Memory B cell (primary cell): ENCODE measurements around the gene DCLK1.

Experiments used
- ATAC-seq: fragments of 150-1000 bp; cut with Tn5 transposase; 2 replicates; pipeline ENCODE4 v1.10.0; 2021; ENCODE audit warnings: low read depth, mild to moderate bottlenecking, moderate library complexity
- DNase-seq, 2 donors: peaks; one replicate each; pipeline ENCODE4 v3.0.0; 2022; ENCODE audit warnings: low spot score in 2 of 2
- H3K27ac Mint-ChIP-seq: one replicate; pipeline ENCODE4 v1.8.0; 2022; ENCODE audit warnings: mild to moderate bottlenecking, moderate library complexity, mixed read lengths
- H3K27me3 Mint-ChIP-seq: one replicate; pipeline ENCODE4 v1.8.0; 2022; ENCODE audit warnings: mixed read lengths
- H3K36me3 Mint-ChIP-seq: one replicate; pipeline ENCODE4 v1.8.0; 2022; ENCODE audit warnings: mild to moderate bottlenecking, mixed read lengths
- H3K4me1 Mint-ChIP-seq: one replicate; pipeline ENCODE4 v1.8.0; 2022; ENCODE audit warnings: mixed read lengths
- H3K4me3 Mint-ChIP-seq: one replicate; pipeline ENCODE4 v1.8.0; 2022; ENCODE audit warnings: mild to moderate bottlenecking, moderate library complexity, mixed read lengths
- H3K9me3 Mint-ChIP-seq: one replicate; pipeline ENCODE4 v1.8.0; 2022; ENCODE audit warnings: mixed read lengths

DCLK1 gene

DNA sequence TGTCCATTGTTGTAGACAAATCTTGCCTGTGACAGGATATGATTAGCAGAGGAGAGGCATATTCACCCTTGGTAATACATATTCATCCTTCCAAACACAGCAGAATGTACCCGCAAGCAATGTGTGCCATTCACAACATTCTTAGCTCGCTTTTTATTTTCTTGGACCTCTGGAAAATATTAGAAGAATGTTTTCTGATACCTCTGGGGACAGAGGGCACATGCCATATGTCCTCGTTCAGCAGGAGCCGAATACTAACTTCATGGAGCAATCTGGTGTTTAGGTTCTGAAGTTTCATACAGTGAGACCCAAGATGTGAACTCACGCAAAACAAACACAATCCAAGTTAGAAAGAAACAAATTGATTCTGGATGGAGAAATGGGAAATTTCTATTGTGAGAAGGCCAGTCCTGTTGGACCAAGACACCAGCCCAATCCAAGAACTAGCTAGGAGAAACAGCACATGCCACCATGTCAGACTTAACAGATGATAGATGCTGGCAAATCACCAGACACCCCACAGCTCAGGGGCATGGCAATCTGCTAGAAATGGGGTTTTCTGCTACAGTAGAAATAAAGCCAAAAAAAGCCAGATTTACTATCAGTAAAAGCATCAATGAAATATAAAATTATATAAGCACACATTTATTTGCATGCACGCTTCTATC is 297.4 kb downstream of the DCLK1 start:
- no peaks in the 10 kb centered on the region for H3K36me3 Mint-ChIP-seq
- ATAC-seq (no peak), DNase-seq (no peak)
- no peak overlapping the region for H3K4me3 Mint-ChIP-seq
- no peaks in the 10 kb centered on the region for H3K27me3 Mint-ChIP-seq
- H3K27ac Mint-ChIP-seq, result no peak overlapping the region
- no peaks in the 10 kb centered on the region for H3K9me3 Mint-ChIP-seq
- H3K4me1 Mint-ChIP-seq, result no peaks in the 10 kb centered on the region

- Mint-ChIP-seq H3K9me3 (no peaks in the 10 kb centered on the region), H3K36me3 (no peaks in the 10 kb centered on the region), H3K4me3 (no peak overlapping the region), H3K27ac (no peak overlapping the region), H3K27me3 (no peaks in the 10 kb centered on the region), H3K4me1 (no peaks in the 10 kb centered on the region)
- ATAC-seq (no peak), DNase-seq (no peak)
Observed at GRCh38 chr13:35833031-35833430, 298.2 kb downstream of the DCLK1 start.

GRCh38 chr13:35832551-35832950 is 298.6 kb downstream of the DCLK1 start:
- DNase-seq, result no peak
- H3K27me3 Mint-ChIP-seq, result no peaks in the 10 kb centered on the region
- H3K4me1 Mint-ChIP-seq, result no peaks in the 10 kb centered on the region
- no peak overlapping the region for H3K4me3 Mint-ChIP-seq
- no peaks in the 10 kb centered on the region for H3K9me3 Mint-ChIP-seq
- no peak for ATAC-seq
- H3K27ac Mint-ChIP-seq, result no peak overlapping the region
- H3K36me3 Mint-ChIP-seq, result no peaks in the 10 kb centered on the region

DNA sequence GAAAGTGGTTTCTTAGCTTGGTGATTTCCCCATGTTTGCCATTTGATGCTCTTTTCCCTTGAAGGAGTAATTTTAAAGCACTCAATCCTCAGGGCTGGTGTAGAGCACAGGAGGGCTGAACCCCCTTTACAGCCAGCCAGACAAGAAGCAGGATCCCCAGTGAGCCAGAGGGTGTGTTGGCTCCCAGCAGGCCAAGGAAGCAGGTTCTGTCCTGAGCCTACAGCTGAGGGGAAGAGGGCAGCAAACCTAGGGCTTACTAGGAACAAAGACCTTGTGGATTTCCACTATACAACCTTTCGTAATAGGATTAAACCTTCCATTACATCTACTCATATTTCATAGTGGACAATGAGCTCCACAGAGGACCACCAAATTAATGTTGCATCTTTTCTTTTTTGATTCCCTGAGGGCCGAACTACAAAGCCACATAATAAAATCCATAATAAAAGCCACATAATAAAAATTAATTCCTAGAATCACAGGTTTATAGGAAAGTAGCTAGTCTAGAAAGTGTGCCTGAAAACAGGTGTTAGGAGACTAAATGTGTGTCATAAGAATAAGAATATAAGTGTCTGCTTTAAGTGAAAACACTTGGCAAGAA is 300.2 kb downstream of the DCLK1 start:
- DNase-seq (no peak), ATAC-seq (no peak)
- Mint-ChIP-seq H3K4me3 (no peak overlapping the region), H3K9me3 (no peaks in the 10 kb centered on the region), H3K36me3 (no peaks in the 10 kb centered on the region), H3K4me1 (no peaks in the 10 kb centered on the region), H3K27ac (no peak overlapping the region), H3K27me3 (no peaks in the 10 kb centered on the region)

GRCh38 chr13:35826626-35827254 is 304.4 kb downstream of the DCLK1 start:
- H3K4me3 Mint-ChIP-seq, result no peak overlapping the region
- no peaks in the 10 kb centered on the region for H3K36me3 Mint-ChIP-seq
- no peak overlapping the region for H3K27ac Mint-ChIP-seq
- no peaks in the 10 kb centered on the region for H3K4me1 Mint-ChIP-seq
- H3K27me3 Mint-ChIP-seq, result no peaks in the 10 kb centered on the region
- DNase-seq, result no peak
- ATAC-seq, result no peak
- H3K9me3 Mint-ChIP-seq, result no peaks in the 10 kb centered on the region

GRCh38 chr13:35824825-35825224 is 306.4 kb downstream of the DCLK1 start:
- Mint-ChIP-seq H3K9me3 (no peaks in the 10 kb centered on the region), H3K36me3 (no peaks in the 10 kb centered on the region), H3K4me3 (no peak overlapping the region), H3K27me3 (no peaks in the 10 kb centered on the region), H3K4me1 (no peaks in the 10 kb centered on the region), H3K27ac (no peak overlapping the region)
- ATAC-seq (no peak), DNase-seq (no peak)

- H3K4me3 Mint-ChIP-seq, result no peak overlapping the region
- no peak for DNase-seq
- H3K4me1 Mint-ChIP-seq, result no peaks in the 10 kb centered on the region
- no peaks in the 10 kb centered on the region for H3K9me3 Mint-ChIP-seq
- H3K27ac Mint-ChIP-seq, result no peak overlapping the region
- H3K36me3 Mint-ChIP-seq, result no peaks in the 10 kb centered on the region
- no peaks in the 10 kb centered on the region for H3K27me3 Mint-ChIP-seq
- no peak for ATAC-seq
Observed at GRCh38 chr13:35824395-35824794, 306.8 kb downstream of the DCLK1 start.

DNA sequence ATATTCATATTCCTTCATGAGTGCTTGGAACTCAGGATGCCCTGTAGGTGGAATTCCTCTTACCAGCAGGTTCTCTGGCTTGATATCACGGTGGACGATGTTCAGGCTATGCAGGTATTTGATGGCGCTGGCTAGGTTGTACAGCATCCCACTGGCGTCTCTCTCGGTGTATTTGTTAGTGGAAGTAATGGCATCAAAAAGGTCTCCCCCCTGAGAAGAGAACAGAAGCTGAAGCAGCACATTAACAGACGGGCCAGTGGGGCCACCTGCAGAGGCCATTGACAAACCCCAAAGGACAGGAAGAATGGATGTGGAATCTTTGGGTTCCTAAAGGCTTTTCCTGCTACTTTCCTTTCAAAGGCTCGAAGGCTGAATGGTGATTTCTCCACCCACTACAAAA is 308.5 kb downstream of the DCLK1 start:
- Mint-ChIP-seq H3K36me3 (no peaks in the 10 kb centered on the region), H3K27ac (no peak overlapping the region), H3K27me3 (no peaks in the 10 kb centered on the region), H3K4me1 (no peaks in the 10 kb centered on the region), H3K4me3 (no peak overlapping the region), H3K9me3 (no peaks in the 10 kb centered on the region)
- DNase-seq (no peak), ATAC-seq (no peak)

GRCh38 chr13:35818633-35819067 is 312.5 kb downstream of the DCLK1 start:
- no peak for DNase-seq
- ATAC-seq, result no peak
- no peak overlapping the region for H3K27ac Mint-ChIP-seq
- H3K4me3 Mint-ChIP-seq, result no peak overlapping the region
- no peaks in the 10 kb centered on the region for H3K4me1 Mint-ChIP-seq
- H3K36me3 Mint-ChIP-seq, result no peaks in the 10 kb centered on the region
- H3K9me3 Mint-ChIP-seq, result no peaks in the 10 kb centered on the region
- no peaks in the 10 kb centered on the region for H3K27me3 Mint-ChIP-seq

- Mint-ChIP-seq H3K9me3 (no peaks in the 10 kb centered on the region), H3K27ac (no peak overlapping the region), H3K36me3 (no peaks in the 10 kb centered on the region), H3K4me1 (no peaks in the 10 kb centered on the region), H3K27me3 (no peaks in the 10 kb centered on the region), H3K4me3 (no peak overlapping the region)
- no peak for ATAC-seq
- DNase-seq, result no peak
Observed at GRCh38 chr13:35817642-35818607, 313.3 kb downstream of the DCLK1 start.

GRCh38 chr13:35814605-35815011 is 316.6 kb downstream of the DCLK1 start:
- Mint-ChIP-seq H3K36me3 (no peaks in the 10 kb centered on the region), H3K9me3 (no peaks in the 10 kb centered on the region), H3K27me3 (no peaks in the 10 kb centered on the region), H3K27ac (no peak overlapping the region), H3K4me1 (no peaks in the 10 kb centered on the region), H3K4me3 (no peak overlapping the region)
- no peak for ATAC-seq
- no peak for DNase-seq

DNA sequence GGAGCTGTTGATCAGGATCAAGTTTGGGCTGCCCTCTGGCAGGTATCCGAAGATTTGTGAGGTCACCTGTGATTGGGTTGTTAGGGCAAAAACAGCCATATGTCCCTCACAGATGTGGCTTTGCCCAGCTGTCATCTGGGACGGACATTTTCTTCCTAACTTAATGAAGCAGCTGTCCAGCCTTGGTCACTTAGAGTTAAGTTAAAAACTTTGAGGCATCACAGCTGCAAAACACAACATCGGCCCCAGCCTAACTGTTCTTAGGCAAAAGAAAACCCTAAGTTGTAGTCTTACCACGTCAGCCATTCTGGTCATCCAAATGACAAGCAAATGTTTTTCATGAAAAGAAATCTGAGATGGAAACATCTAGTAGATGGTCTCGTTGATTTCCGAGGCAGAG is 318.4 kb downstream of the DCLK1 start:
- H3K4me3 Mint-ChIP-seq, result no peak overlapping the region
- no peak overlapping the region for H3K27ac Mint-ChIP-seq
- DNase-seq, result no peak
- no peaks in the 10 kb centered on the region for H3K36me3 Mint-ChIP-seq
- no peaks in the 10 kb centered on the region for H3K4me1 Mint-ChIP-seq
- ATAC-seq, result no peak
- H3K9me3 Mint-ChIP-seq, result no peaks in the 10 kb centered on the region
- no peaks in the 10 kb centered on the region for H3K27me3 Mint-ChIP-seq

- H3K9me3 Mint-ChIP-seq, result no peaks in the 10 kb centered on the region
- H3K36me3 Mint-ChIP-seq, result no peaks in the 10 kb centered on the region
- no peaks in the 10 kb centered on the region for H3K27me3 Mint-ChIP-seq
- no peaks in the 10 kb centered on the region for H3K4me1 Mint-ChIP-seq
- H3K4me3 Mint-ChIP-seq, result no peak overlapping the region
- DNase-seq (no peak), ATAC-seq (no peak)
- no peak overlapping the region for H3K27ac Mint-ChIP-seq
Observed at GRCh38 chr13:35810321-35810720, 320.9 kb downstream of the DCLK1 start.

DNA sequence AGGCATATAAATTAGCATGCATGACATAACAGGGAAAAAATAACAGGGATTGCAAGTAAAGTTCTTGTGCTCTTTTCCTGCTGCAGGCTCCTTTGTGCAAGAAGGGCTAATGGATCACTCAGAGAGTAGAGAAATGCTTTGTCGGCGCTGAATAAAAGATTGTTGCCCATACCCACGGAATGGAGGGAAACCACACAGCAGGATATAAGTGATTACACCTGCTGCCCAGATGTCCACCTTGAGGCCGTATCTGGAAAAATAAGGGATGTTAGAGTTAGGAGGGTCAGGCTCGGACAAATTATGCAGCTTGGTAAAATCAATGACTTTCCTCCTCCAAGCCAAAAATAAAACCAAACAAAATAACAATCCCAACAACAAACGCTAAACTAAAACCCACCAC is 322.3 kb downstream of the DCLK1 start:
- DNase-seq (no peak), ATAC-seq (no peak)
- Mint-ChIP-seq H3K27me3 (no peaks in the 10 kb centered on the region), H3K4me3 (no peak overlapping the region), H3K36me3 (no peaks in the 10 kb centered on the region), H3K9me3 (no peaks in the 10 kb centered on the region), H3K27ac (no peak overlapping the region), H3K4me1 (no peaks in the 10 kb centered on the region)
